ENCODE measurements around the gene UPK1A. TPM values are rescaled to one million over a fixed set of nuclear protein-coding genes. Genes with fewer than 3 reads are reported as not detected.
"Not testable (repeated sequence)": the region's sequence is repeated elsewhere in the genome, so short reads cannot be mapped to it uniquely, and the experiment has no call there.

UPK1A gene
- total RNA-seq, 1 donor from 2014 or later, result 0.65 TPM

DNA sequence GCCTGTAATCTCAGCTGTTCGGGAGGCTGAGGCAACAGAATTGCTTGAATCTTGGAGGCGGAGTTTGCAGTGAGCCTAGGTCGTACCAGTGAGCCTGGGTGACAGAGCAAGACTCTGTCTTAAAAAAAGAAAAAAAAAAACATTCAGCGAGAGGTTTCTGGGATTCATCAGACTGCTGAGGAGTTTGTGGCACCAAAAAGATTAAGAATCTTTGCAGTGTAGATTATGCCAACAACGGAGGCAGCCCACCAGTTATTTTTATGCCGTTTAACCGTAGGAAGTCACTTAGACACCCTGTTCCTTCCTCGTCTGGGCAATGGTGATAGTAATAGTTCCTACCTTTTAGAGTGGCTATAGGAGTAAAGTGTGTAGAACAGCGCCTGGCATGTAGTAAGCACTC lies 15.7 kb upstream of the UPK1A start:
- no peak overlapping the region for H3K27ac Mint-ChIP-seq (ENCODE audit: unreplicated experiment)
- H3K27me3 Mint-ChIP-seq (ENCODE audit: low read depth), result no peaks in the 10 kb centered on the region
- DNase-seq (ENCODE audit: low spot score), result no peak
- no peak for TF ChIP-seq CTCF (IDR thresholded peaks at IDR 0.05)
- no peaks in the 10 kb centered on the region for H3K9me3 Mint-ChIP-seq (ENCODE audit: low read depth)
- no peak overlapping the region for H3K4me3 Mint-ChIP-seq (ENCODE audit: unreplicated experiment)
- peaks cover 14% of the 10 kb centered on the region for H3K4me1 Mint-ChIP-seq (ENCODE audit: low read depth)
- peaks cover 15% of the 10 kb centered on the region for H3K36me3 Mint-ChIP-seq (ENCODE audit: low read depth)

DNA sequence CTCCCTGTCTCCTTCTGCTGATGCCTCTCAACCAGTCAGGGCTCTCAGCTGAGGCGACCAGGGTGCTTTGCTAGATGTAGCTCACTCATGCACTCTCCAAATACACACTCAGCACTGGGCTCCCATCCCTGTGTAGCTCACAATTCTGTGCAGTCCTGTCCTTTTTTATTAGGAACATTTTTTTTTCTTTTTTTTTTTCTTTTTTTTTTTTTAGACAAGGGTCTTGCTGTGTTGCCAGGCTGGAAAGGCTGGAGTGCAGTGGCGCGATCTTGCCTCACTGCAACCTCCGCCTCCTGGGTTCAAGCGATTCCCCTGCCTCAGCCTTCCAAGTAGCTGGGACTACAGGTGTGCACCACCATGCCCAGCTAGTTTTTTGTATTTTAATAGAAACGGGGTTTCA lies 11.5 kb upstream of the UPK1A start:
- not testable (repeated sequence) for H3K4me1 Mint-ChIP-seq (ENCODE audit: low read depth); H3K27ac Mint-ChIP-seq (ENCODE audit: unreplicated experiment); DNase-seq (ENCODE audit: low spot score); H3K27me3 Mint-ChIP-seq (ENCODE audit: low read depth); H3K9me3 Mint-ChIP-seq (ENCODE audit: low read depth); H3K4me3 Mint-ChIP-seq (ENCODE audit: unreplicated experiment)
- peaks cover 31% of the 10 kb centered on the region for H3K36me3 Mint-ChIP-seq (ENCODE audit: low read depth)

GRCh38 chr19:35655600-35655999 lies 10.7 kb upstream of the UPK1A start:
- Mint-ChIP-seq H3K9me3 (ENCODE audit: low read depth) (no peaks in the 10 kb centered on the region), H3K27me3 (ENCODE audit: low read depth) (no peaks in the 10 kb centered on the region), H3K4me3 (ENCODE audit: unreplicated experiment) (no peak overlapping the region), H3K4me1 (ENCODE audit: low read depth) (peaks cover 3% of the 10 kb centered on the region), H3K36me3 (ENCODE audit: low read depth) (peaks cover 32% of the 10 kb centered on the region), H3K27ac (ENCODE audit: unreplicated experiment) (no peak overlapping the region)
- no peak for TF ChIP-seq CTCF (IDR thresholded peaks at IDR 0.05)
- no peak for DNase-seq (ENCODE audit: low spot score)

- no peak for DNase-seq (ENCODE audit: low spot score)
- H3K4me1 Mint-ChIP-seq (ENCODE audit: low read depth), result no peaks in the 10 kb centered on the region
- no peaks in the 10 kb centered on the region for H3K9me3 Mint-ChIP-seq (ENCODE audit: low read depth)
- no peak overlapping the region for H3K27ac Mint-ChIP-seq (ENCODE audit: unreplicated experiment)
- H3K36me3 Mint-ChIP-seq (ENCODE audit: low read depth), result peaks cover 32% of the 10 kb centered on the region
- no peak overlapping the region for H3K4me3 Mint-ChIP-seq (ENCODE audit: unreplicated experiment)
- no peaks in the 10 kb centered on the region for H3K27me3 Mint-ChIP-seq (ENCODE audit: low read depth)
- no peak for TF ChIP-seq CTCF (IDR thresholded peaks at IDR 0.05)
These were observed 9.6 kb upstream of the UPK1A start for GRCh38 chr19:35656700-35657099.

- Mint-ChIP-seq H3K9me3 (ENCODE audit: low read depth) (no peaks in the 10 kb centered on the region), H3K36me3 (ENCODE audit: low read depth) (peaks cover 32% of the 10 kb centered on the region), H3K27me3 (ENCODE audit: low read depth) (no peaks in the 10 kb centered on the region), H3K4me1 (ENCODE audit: low read depth) (no peaks in the 10 kb centered on the region), H3K4me3 (ENCODE audit: unreplicated experiment) (no peak overlapping the region), H3K27ac (ENCODE audit: unreplicated experiment) (no peak overlapping the region)
- DNase-seq (ENCODE audit: low spot score), result no peak
- peak; percentile 21 for TF ChIP-seq CTCF (IDR thresholded peaks at IDR 0.05)
These were observed 8.2 kb upstream of the UPK1A start for GRCh38 chr19:35657904-35658700.

GRCh38 chr19:35661995-35662340 lies 4.3 kb upstream of the UPK1A start:
- H3K9me3 Mint-ChIP-seq (ENCODE audit: low read depth), result no peaks in the 10 kb centered on the region
- DNase-seq (ENCODE audit: low spot score), result no peak
- no peak for TF ChIP-seq CTCF (IDR thresholded peaks at IDR 0.05)
- no peak overlapping the region for H3K4me3 Mint-ChIP-seq (ENCODE audit: unreplicated experiment)
- H3K27ac Mint-ChIP-seq (ENCODE audit: unreplicated experiment), result no peak overlapping the region
- H3K36me3 Mint-ChIP-seq (ENCODE audit: low read depth), result peaks cover 22% of the 10 kb centered on the region
- H3K27me3 Mint-ChIP-seq (ENCODE audit: low read depth), result no peaks in the 10 kb centered on the region
- no peaks in the 10 kb centered on the region for H3K4me1 Mint-ChIP-seq (ENCODE audit: low read depth)

Data from chondrocyte (in vitro differentiated cells).